Activated CD8-positive, alpha-beta memory T cell treated with anti-CD3 and anti-CD28 coated beads, Interleukin-2, amount 50 U/mL, for 1 hour (primary cell): ENCODE results near the gene RBM26.
"Not testable (repeated sequence)": the region's sequence is repeated elsewhere in the genome, so short reads cannot be mapped to it uniquely, and the experiment has no call there.

ENCODE experiments used
- DNase-seq: peaks from one replicate; pipeline ENCODE4 v3.0.0-alpha.2; 2020; ENCODE audit errors: extremely low read depth

The RBM26 gene

DNA sequence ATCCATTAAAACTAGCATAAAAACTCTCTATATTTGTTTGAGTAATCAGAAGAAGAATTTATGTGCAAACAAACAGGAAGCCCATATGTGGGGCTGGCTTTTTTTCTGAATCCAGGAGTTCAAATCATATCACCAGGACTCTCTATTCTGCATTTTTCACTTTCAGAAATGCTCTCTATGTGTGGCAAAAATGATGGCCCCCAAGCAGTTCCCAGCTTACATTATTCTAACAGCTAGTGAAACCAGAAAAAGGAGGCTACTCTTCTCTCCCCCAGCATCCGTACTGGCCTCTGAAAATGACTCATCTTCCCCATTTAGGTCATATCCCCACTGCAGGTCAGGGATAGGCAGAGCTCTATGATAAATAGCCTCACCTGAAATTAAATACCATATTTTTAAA lies 20.4 kb downstream of the RBM26 start:
- DNase-seq, result no peak

GRCh38 chr13:79384022-79384610 lies 21.9 kb downstream of the RBM26 start:
- no peak for DNase-seq

- no peak for DNase-seq
These were observed 23.3 kb downstream of the RBM26 start for GRCh38 chr13:79382545-79383275.

- DNase-seq, result no peak
These were observed 25.1 kb downstream of the RBM26 start for GRCh38 chr13:79380997-79381396.

GRCh38 chr13:79379274-79379673 lies 26.8 kb downstream of the RBM26 start:
- no peak for DNase-seq

GRCh38 chr13:79376843-79377242 lies 29.2 kb downstream of the RBM26 start:
- DNase-seq, result no peak

DNA sequence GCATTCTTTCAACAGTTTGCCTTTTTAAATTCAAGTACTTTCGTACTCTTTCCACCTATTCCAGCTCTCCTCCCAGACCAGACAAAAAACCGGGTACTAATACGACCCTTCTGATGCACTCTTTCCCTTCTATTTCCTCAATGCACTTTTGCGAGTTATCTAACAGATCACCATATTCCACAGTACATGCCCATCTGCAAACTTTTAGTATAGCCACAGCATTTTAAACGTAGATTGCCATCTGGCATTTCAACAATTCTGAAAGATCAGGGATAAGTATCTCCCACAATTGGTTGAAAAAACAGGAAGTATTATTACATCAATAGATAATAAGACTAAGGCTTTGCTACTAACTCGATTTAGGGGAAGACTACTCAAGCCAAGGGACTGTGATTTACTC lies 31.5 kb downstream of the RBM26 start:
- no peak for DNase-seq

DNA sequence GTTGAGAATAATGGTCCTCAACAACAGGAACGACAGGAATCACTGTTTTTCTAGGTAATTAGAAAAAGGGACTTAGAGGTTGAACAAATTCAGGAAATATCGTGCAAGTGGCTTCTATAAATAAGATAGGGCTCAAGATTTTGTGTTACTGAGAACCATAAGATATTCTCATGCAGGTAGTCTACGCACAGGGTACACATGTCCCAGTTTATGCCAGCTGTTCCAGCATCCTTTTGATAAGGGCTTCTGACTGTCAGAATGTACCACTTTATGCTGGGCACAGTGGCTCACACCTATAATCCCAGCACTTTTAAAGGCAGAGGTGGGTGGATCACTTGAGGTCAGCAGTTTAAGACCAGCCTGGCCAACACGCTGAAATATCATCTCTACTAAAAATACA lies 32.1 kb downstream of the RBM26 start:
- DNase-seq, result no peak

GRCh38 chr13:79369226-79369625 lies 36.8 kb downstream of the RBM26 start:
- DNase-seq, result no peak

DNA sequence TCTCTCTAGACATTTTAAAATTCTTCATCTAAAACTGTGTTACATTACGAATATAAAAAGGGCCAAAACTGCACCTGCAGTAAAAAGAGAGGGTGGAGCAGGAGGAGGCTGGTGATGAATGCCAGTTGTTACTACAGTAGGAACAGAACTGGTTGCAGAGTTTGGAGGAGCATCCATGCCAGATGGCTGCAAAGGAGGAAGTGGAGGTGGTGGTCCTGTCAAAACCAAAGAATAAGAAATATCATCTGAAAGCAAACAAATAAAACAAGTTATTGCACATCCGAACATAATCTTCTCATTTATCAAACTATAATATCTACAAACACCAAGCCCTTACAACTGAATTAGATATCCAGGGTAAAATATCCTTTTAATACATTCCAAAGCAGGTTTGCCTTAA lies 40.1 kb downstream of the RBM26 start:
- no peak for DNase-seq

DNA sequence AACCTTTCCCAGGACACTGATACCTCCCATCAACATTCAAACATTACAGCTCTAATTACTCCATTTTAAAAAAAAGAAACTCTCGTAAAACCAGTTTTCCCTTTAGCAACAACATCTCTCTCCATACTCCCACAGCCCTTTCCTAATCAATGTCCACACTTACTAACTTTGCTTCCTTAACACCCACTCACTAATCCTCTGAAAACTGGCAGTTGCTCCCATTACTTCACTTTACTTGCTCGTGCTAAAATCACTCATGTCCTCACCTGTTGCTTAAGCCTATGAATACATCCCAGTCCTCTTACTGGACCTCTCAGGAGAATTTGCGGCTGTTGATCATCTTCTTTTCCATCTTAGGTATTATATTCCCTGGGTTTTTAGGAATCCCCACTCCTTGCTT lies 44.8 kb downstream of the RBM26 start:
- DNase-seq, result no peak

- no peak for DNase-seq
These were observed 46.0 kb downstream of the RBM26 start for GRCh38 chr13:79360095-79360494.

DNA sequence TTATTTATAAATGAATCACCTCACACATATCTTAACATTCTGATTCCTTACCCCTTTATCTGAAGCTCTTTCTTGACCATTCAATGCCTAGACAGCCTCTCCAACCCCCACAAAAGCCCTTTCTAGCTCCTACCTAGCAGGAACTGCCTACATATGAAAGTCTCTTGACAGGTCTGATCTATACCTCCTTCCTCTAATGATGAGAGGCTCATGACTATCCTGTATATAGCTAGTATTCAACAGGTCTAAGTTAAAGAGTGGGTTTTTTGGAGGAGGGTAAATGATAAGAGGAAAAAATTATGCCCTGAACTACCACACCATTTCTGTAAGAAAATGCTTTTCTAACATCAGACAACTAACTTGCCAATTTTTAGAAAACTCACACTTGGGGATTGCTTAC lies 47.0 kb downstream of the RBM26 start:
- no peak for DNase-seq

DNA sequence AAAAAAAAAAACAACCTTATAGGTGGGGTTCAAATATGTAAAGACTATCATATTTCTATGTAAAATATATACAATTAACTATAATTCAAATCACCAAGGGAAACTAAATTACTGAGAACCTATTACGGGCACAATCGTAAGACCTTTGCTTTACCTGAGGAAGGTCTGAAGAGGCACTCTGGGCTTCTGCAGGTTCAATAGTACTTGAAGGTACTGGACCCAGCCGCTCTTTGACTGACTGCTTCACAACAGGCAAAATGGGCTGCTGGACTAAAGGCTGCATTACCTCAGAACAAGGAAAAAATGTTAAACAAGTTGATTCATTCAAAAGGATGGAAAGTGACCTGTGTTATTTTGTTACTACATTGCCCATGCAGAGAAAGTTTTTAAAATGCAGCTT lies 51.8 kb downstream of the RBM26 start:
- no peak for DNase-seq

GRCh38 chr13:79353693-79354092 lies 52.4 kb downstream of the RBM26 start:
- DNase-seq, result no peak

DNA sequence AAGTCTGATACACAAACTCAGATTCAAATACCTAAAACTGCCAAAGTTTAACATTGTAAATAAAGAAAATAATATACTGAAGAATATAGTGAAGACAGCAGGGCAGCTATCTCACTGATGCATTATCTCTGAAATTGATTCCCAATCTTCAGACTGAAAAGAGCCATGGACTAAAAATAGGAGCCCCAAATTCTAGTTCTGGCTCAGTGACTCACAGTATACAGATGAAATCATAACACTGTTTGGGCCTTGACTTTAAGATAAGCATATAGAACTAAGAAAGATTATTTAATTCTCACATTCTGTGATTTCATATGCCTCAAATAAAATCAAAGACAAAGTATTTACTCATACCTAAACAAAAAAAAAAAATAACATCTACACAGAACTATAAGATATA lies 53.9 kb downstream of the RBM26 start:
- no peak for DNase-seq

DNA sequence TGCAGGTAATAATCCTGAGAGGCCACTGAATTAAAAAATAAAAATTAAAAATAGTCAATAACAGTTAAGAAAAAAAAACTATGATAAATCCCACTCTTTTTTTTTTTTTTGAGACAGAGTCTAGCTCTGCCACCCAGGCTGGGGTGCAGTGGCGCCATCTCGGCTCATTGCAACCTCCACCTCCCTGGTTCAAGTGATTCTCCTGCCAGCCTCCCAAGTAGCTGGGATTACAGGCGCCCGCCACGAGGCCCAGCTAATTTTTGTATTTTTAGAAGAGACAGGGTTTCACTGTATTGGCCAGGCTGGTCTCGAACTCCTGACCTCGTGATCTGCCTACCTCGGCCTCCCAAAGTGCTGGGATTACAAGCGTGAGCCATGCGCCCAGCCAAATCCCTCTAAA lies 56.4 kb downstream of the RBM26 start:
- not testable (repeated sequence) for DNase-seq

GRCh38 chr13:79349011-79349410 lies 57.0 kb downstream of the RBM26 start:
- no peak for DNase-seq

DNA sequence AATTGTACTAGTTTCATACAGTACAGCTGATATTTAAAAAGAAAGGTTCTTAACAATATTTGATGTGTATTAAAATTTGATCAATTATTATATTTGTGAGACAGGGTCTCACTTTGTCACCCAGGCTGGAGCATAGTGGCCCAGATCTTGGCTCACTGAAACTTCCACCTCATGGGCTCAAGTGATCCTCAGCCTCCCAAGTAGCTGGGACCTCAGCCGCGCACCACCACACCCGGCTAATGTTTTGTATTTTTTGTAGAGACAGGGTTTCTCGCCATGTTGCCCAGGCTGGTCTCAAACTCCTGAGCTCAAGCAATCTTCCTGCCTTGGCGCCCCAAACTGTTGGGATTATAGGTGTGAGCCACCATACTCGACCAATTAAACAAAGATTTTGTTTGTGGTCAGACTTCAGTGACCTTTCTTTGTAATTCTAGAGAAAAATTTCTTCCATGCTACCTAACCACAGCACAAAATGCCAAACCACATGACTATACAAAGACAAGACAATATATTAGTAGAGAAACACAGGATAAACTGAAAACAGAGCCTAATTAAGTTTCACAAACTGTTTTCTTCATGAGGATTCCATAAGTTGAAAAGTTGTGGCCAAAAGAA lies 59.6 kb downstream of the RBM26 start:
- no peak for DNase-seq

DNA sequence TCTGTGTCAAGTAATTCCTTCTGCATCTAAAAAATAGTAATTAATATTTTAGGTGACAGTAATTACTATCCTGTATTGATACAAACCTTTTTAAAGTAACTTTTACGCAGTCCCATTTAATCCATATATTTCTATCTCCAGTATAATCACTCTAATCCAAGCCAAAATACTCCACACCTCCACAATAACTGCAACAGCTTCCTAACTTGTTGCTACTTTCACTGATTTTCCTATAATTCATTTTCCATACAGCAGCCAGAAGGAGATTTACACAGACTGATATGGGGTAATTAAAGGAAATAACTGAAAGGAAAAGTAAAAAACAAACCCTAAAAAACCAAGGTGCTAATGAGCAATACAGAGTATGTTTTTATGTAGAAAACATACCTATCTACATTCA lies 64.9 kb downstream of the RBM26 start:
- no peak for DNase-seq

DNA sequence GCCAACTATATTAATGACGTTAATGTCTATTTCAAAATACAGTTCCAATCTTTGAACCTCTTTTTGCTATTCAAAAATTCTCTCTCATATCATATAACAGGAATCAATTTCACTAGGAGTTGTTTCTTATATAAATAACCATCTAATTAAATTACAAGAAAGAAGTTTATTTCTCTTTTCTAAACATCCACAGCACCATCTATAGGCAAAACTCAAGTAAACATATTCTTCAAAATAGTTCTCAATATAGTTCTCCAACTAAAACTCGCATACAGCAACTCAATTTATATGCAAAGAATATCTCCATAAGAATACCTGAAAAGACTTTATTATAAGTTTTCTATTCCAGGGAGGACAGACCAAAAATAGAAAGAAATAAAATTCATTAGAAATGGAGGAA lies 65.6 kb downstream of the RBM26 start:
- DNase-seq, result no peak

- no peak for DNase-seq
These were observed 67.7 kb downstream of the RBM26 start for GRCh38 chr13:79338343-79338742.

DNA sequence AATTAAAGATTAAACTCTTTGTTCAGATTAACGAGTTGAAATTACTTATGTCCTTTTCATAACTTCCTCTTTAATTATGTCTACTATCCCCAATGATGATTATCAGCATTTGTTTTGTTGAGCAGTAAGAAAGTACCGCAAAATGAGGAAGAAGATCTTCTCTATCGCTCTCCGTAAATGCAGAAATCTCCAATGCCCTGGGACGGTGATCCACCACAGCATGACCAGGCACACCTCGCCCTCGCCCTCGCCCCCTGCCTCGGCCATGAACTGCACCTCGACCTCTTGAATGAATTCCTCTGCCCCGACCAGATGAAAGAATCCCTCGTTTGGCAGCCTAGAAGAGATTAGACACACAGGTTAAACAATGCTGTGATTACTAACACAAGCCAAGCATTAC lies 69.1 kb downstream of the RBM26 start:
- no peak for DNase-seq
